Fibroblast of villous mesenchyme (primary cell): ENCODE data around the gene NAA35. TPM values are rescaled to one million over a fixed set of nuclear protein-coding genes. Genes with fewer than 3 reads are reported as not detected.
"Not testable (repeated sequence)": the region's sequence is repeated elsewhere in the genome, so short reads cannot be mapped to it uniquely, and the experiment has no call there.

Source experiments
- DNase-seq: peaks from one replicate; pipeline ENCODE4 v3.0.0-alpha.2; 2010; ENCODE audit warnings: low read depth
- H3K4me3 ChIP-seq: 2 replicates; pipeline ENCODE4 v1.5.1; 2011; ENCODE audit warnings: low read depth, mild to moderate bottlenecking, low read length
- total RNA-seq: library from RNA; depleted of rRNA; stranded (reverse); fragments of >200 nt; gene quantifications from 2 replicates; pipeline ENCODE4 v1.2.3, GENCODE V29; 2012
- TF ChIP-seq, protein P1 (sequence below): IDR thresholded peaks from 2 replicates; pipeline ENCODE4 v1.5.1; 2012; ENCODE audit warnings: low read depth, mild to moderate bottlenecking, low read length; ENCODE audit not compliant: insufficient read depth

NAA35 gene
- total RNA-seq, 1 donor = 28.5 TPM

DNA sequence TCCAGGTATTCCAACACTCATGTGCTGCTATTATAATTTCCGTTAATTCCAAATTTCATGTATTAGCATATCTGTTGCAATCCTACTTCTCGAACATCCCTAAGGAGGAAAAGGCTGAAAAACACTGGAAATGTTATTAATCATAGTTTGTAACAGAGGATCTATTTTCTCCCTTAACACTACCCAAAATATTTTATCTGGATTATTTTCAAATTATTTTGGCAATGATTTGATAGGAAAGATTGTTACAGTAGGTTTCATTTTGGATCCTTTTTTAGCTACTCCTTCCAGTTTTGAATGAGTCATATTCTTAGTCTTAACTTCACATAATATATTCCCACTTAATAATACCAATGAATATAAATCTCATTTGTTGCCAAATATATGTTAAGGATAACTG is 13.9 kb upstream of the NAA35 start:
- no peak overlapping the region for H3K4me3 ChIP-seq
- no peak for DNase-seq
- TF ChIP-seq, protein P1, sequence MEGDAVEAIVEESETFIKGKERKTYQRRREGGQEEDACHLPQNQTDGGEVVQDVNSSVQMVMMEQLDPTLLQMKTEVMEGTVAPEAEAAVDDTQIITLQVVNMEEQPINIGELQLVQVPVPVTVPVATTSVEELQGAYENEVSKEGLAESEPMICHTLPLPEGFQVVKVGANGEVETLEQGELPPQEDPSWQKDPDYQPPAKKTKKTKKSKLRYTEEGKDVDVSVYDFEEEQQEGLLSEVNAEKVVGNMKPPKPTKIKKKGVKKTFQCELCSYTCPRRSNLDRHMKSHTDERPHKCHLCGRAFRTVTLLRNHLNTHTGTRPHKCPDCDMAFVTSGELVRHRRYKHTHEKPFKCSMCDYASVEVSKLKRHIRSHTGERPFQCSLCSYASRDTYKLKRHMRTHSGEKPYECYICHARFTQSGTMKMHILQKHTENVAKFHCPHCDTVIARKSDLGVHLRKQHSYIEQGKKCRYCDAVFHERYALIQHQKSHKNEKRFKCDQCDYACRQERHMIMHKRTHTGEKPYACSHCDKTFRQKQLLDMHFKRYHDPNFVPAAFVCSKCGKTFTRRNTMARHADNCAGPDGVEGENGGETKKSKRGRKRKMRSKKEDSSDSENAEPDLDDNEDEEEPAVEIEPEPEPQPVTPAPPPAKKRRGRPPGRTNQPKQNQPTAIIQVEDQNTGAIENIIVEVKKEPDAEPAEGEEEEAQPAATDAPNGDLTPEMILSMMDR = no peak

DNA sequence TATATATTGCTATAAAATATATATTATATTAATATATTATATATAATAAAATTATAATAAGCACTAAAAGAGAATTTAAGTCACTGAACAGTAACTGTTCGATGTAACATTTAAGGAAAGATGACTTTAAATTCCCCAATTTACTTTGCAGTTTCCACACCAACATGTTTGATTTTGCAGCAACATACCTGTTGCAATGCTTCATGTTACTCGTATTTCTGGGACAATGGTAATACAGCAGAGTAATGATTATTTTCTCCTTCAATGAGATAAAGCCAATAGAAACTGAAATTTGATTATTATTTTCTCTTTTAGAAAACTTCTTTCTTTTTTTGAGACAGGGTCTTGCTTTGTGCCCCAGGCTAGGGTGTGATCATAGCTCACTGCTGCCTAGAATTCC is 9.5 kb upstream of the NAA35 start:
- TF ChIP-seq, protein P1 = no peak
- no peak overlapping the region for H3K4me3 ChIP-seq
- no peak for DNase-seq

DNA sequence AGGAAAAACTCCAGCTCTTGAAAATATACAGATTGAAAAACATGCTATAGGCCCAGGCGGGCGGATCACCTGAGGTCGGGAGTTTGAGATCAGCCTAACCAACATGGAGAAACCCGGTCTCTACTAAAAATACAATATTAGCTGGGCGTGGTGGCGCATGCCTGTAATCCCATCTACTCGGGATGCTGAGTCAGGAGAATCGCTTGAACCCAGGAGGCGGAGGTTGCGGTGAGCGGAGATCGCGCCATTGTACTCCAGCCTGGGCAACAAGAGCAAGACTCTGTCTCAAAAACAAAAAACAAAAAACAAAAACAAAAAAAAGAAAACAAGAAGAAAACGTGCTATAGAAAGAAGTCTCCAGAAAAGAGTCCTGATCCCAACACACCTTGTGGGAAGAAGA is 5.0 kb upstream of the NAA35 start:
- H3K4me3 ChIP-seq, DNase-seq: not testable (repeated sequence)

DNA sequence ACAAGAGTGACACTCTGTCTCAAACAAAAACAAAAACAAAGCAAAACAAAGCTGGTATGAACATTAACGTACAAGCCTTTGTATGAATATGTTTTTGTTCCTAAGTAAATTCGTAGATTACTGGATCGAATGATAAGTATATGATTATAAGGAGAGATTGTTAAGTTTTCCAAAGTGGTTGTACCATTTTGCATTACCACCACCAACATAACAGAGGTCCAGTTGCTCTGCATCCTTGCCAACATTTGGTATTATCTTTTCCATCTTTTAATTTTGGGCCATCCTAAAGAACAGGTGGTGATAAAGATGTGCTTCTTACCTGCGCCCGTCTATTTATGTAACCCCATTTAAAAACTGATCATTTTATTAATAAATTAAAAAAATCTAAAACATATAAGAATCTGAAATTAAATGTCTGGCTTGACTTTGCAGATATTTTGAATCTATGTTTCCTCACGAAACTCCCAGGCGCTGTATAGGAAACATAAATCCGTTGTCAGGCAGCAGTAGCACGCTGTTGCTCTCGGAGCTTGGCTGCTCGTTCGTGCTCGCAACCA is 593 bp upstream of the NAA35 start:
- DNase-seq = no peak
- peak overlapping the region; percentile 93 for H3K4me3 ChIP-seq
- TF ChIP-seq, protein P1 = no peak

- no peak for DNase-seq
- TF ChIP-seq, protein P1 = no peak
- H3K4me3 ChIP-seq = peak overlapping the region; percentile 93
Observed at GRCh38 chr9:85941622-85941940, 635 bp downstream of the NAA35 start.

DNA sequence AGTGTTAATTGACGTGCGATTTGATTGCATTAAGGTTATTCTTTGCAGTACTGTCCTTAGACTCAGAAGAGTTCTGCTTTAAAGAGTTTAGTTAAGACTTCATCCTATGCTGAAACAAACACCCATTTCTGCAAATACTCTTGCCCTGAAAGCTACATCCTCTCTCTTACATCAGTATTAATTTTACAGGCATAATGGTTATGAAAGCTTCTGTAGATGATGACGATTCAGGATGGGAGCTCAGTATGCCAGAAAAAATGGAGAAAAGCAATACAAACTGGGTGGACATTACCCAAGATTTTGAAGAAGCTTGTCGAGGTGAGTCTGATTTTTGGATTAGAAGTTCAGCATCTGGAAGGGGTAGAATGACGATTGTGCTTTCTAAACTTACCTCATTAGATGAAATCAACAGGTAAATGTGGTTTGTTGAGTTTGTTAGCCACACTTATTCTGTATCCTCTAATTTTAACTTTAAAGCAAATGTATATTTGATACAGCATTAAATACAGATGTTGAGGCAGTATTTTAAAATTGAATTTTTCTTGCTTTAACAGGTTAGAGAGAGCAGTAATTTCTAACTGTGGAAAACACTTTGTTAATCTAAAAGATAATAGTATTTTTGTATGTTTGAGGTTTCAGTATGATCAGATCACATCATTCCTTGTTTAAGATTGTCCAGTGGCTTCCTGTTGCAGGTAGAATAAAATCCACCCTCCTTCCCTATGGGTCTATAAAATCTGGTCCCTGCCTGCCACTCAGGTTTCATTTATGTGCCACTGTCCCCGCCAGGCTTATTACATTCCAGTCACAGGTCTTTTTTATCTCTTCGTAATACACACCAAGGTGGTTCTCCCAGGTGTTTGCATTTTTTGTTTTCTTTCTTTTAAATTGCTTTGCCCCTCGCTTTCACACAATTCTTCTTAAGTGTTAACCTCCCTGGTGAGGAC is 1.3 kb downstream of the NAA35 start:
- peak; percentile 24 for DNase-seq
- TF ChIP-seq, protein P1 = no peak
- H3K4me3 ChIP-seq = peak overlapping the region; percentile 93

DNA sequence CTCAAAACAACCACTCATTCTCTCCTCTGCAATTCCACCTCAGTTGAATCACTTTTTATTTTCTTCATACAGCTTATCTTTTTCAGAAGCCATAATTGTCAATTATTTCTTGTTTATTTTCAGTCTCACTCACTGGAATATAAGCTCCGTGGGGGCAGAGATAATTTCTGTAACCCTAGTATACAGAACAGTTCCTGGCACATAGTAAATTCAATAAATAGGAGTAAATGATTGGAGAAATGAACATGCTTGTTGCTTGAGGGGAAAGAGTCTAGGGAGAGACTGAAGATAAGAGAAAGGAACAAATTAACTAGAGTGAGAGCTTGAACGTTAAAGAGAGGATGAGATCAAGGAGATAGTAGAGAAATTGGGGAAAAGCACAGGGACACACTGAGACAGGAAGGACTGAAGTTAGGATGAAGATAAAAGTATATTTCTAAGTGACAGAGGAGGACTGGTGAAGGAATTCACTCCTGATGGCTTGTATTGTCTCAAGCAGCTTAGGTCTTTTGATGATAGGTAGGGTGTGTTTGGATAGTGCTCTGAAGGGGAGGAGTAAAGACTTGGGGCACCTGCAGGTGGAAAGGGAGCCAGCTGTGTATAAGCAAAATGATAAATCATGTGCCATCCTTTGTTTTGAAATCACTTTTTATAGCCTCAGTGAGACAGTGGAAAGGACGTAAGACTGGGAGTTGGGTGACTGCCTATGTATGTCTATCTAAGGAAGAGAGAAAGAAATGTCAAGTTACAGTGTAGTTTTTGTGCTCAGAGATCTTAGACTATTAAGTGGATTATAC is 2.2 kb downstream of the NAA35 start:
- H3K4me3 ChIP-seq = no peak overlapping the region
- no peak for DNase-seq
- TF ChIP-seq, protein P1 = no peak
